Liver (tissue), 9 donors: ENCODE data around the gene SLC25A17. TPM values are rescaled to one million over a fixed set of nuclear protein-coding genes. Genes with fewer than 3 reads are reported as not detected.

Experiments
- DNase-seq: peaks from one replicate; pipeline ENCODE4 v3.0.0-alpha.2; 2017; ENCODE audit warnings: low spot score
- H3K27ac ChIP-seq, 2 donors: one replicate each; pipeline ENCODE4 v1.7.0; 2013; ENCODE audit warnings: inconsistent platforms in 2 of 2, low read length in 2 of 2, control low read depth in 1 of 2, low read depth in 1 of 2, mild to moderate bottlenecking in 1 of 2
- H3K27me3 ChIP-seq, 4 donors: one replicate each; pipeline versions ENCODE4 v1.6.1 to v1.7.0; 2013; ENCODE audit warnings: low read length in 3 of 4, inconsistent platforms in 1 of 4, mild to moderate bottlenecking in 1 of 4, moderate library complexity in 1 of 4; ENCODE audit not compliant: control insufficient read depth in 4 of 4, insufficient read depth in 4 of 4
- H3K36me3 ChIP-seq, 4 donors: one replicate each; pipeline versions ENCODE4 v1.6.1 to v1.7.0; 2013; ENCODE audit warnings: low read length in 3 of 4, mild to moderate bottlenecking in 3 of 4, low read depth in 1 of 4, moderate library complexity in 1 of 4; ENCODE audit not compliant: control insufficient read depth in 4 of 4, insufficient read depth in 3 of 4
- H3K4me1 ChIP-seq, 4 donors: one replicate each; pipeline versions ENCODE4 v1.6.1 to v1.7.0; 2013; ENCODE audit warnings: low read length in 3 of 4, mild to moderate bottlenecking in 3 of 4, moderate library complexity in 1 of 4; ENCODE audit not compliant: control insufficient read depth in 4 of 4, insufficient read depth in 4 of 4
- H3K4me3 ChIP-seq, 3 donors: one replicate each; pipeline versions ENCODE4 v1.6.1 to v1.7.0; 2013; ENCODE audit warnings: low read length in 3 of 3, control low read depth in 1 of 3, low read depth in 1 of 3, mild to moderate bottlenecking in 1 of 3
- H3K9ac ChIP-seq, 2 donors: one replicate each; pipeline ENCODE4 v1.7.0; 2013; ENCODE audit warnings: low read length in 2 of 2, mild to moderate bottlenecking in 2 of 2, moderate library complexity in 2 of 2, control low read depth in 1 of 2, low read depth in 1 of 2
- H3K9me3 ChIP-seq, 4 donors: one replicate each; pipeline versions ENCODE4 v1.6.1 to v1.7.0; 2013; ENCODE audit warnings: low read length in 3 of 4; ENCODE audit not compliant: control insufficient read depth in 4 of 4
- ATF3 ChIP-seq: IDR thresholded peaks from 2 replicates; pipeline ENCODE4 v1.6.1; 2016; ENCODE audit warnings: antibody characterized with exemption
- CTCF ChIP-seq: fragments of 150-350 bp; IDR thresholded peaks from 2 replicates; pipeline ENCODE4 v1.5.1; 2017; ENCODE audit warnings: improper control_type of control experiment, low read depth, low read length; ENCODE audit not compliant: missing input control
- EGR1 ChIP-seq, 2 donors: IDR thresholded peaks; 2 replicates each; pipeline ENCODE4 v1.6.1; 2016 to 2018; ENCODE audit warnings: antibody characterized with exemption in 2 of 2, low read depth in 2 of 2
- FOXA1 ChIP-seq: IDR thresholded peaks from 2 replicates; pipeline ENCODE4 v1.6.1; 2016; ENCODE audit warnings: antibody characterized with exemption
- FOXA2 ChIP-seq: IDR thresholded peaks from 2 replicates; pipeline ENCODE4 v1.6.1; 2016; ENCODE audit warnings: antibody characterized with exemption
- HNF4A ChIP-seq, 2 donors: conservative IDR thresholded peaks; 2 replicates each; pipeline ENCODE4 v1.6.1; 2016; ENCODE audit warnings: antibody characterized with exemption in 2 of 2, mild to moderate bottlenecking in 2 of 2
- HNF4G ChIP-seq: IDR thresholded peaks from 2 replicates; pipeline ENCODE4 v1.6.1; 2016; ENCODE audit warnings: antibody characterized with exemption
- JUND ChIP-seq, 2 donors: IDR thresholded peaks; 2 replicates each; pipeline ENCODE4 v1.6.1; 2016; ENCODE audit warnings: antibody characterized with exemption in 2 of 2
- MAX ChIP-seq: IDR thresholded peaks from 2 replicates; pipeline ENCODE4 v1.6.1; 2016; ENCODE audit warnings: antibody characterized with exemption
- NR2F2 ChIP-seq: IDR thresholded peaks from 2 replicates; pipeline ENCODE4 v1.6.1; 2016; ENCODE audit warnings: antibody characterized with exemption
- RAD21 ChIP-seq, 2 donors: IDR thresholded peaks; 2 replicates each; pipeline ENCODE4 v1.6.1; 2016; ENCODE audit warnings: antibody characterized with exemption in 2 of 2, mild to moderate bottlenecking in 2 of 2
- REST ChIP-seq: IDR thresholded peaks from 2 replicates; pipeline ENCODE4 v1.6.1; 2016; ENCODE audit warnings: antibody characterized with exemption, mild to moderate bottlenecking
- RXRA ChIP-seq, 2 donors: IDR thresholded peaks; 2 replicates each; pipeline ENCODE4 v1.6.1; 2017 to 2018; ENCODE audit warnings: antibody characterized with exemption in 2 of 2, mild to moderate bottlenecking in 1 of 2
- SP1 ChIP-seq: IDR thresholded peaks from 2 replicates; pipeline ENCODE4 v1.6.1; 2018; ENCODE audit warnings: antibody characterized with exemption, mild to moderate bottlenecking
- TAF1 ChIP-seq: conservative IDR thresholded peaks from 2 replicates; pipeline ENCODE4 v1.6.1; 2016; ENCODE audit warnings: antibody characterized with exemption, mild to moderate bottlenecking
- YY1 ChIP-seq: IDR thresholded peaks from 2 replicates; pipeline ENCODE4 v1.6.1; 2016; ENCODE audit warnings: antibody characterized with exemption, mild to moderate bottlenecking
- ZBTB33 ChIP-seq: IDR thresholded peaks from 2 replicates; pipeline ENCODE4 v1.6.1; 2016; ENCODE audit warnings: antibody characterized with exemption
- WGBS: extraction: QIAGEN DNeasy Blood & Tissue Kit; methylation state at CpG from one replicate; pipeline ENCODE4 v1.1.7; 2013; 5-methylcytosine and 5-hydroxymethylcytosine counted together
- polyA plus RNA-seq, 2 donors: library from polyadenylated mRNA; stranded (reverse) in 1 of 2; unstranded in 1 of 2; fragments of 200-250 nt in 1 of 2; fragments of >200 nt in 1 of 2; fragmentation: Nextera tagmentation in 1 of 2; extraction: Ambion mirVana in 1 of 2; gene quantifications; one replicate each; pipeline versions ENCODE4 v1.2.1 to v1.2.3, GENCODE V29; 2013 to 2015
- total RNA-seq, 2 donors: library from RNA; depleted of rRNA; stranded (reverse); fragments of >200 nt; gene quantifications; one replicate each; pipeline ENCODE4 v1.2.3, GENCODE V29; 2014
- donor health status: healthy.
- donor health status: healthy.
- donor health status: healthy.
- donor health status: healthy.
- donor health status: healthy.

Gene SLC25A17
- total and polyA plus RNA-seq, 4 donors = 7.3 to 17.5 (median 11.2) TPM

- Histone ChIP-seq H3K36me3 (no peaks in the 10 kb centered on the region), H3K9me3 (no peaks in the 10 kb centered on the region), H3K27me3 (no peaks in the 10 kb centered on the region), H3K4me1 (peaks cover 0 to 7% (median under 1%) of the 10 kb centered on the region in 4 donors), H3K9ac (no peak overlapping the region), H3K4me3 (no peak overlapping the region), H3K27ac (no peak overlapping the region)
- TF ChIP-seq JUND (IDR thresholded peaks at IDR 0.05) (no peak), SP1 (no peak), REST (no peak), HNF4A (conservative IDR thresholded peaks at IDR 0.05) (no peak), YY1 (no peak), TAF1 (no peak), FOXA2 (no peak), HNF4G (no peak), NR2F2 (no peak), RXRA (IDR thresholded peaks at IDR 0.05) (no peak), ATF3 (no peak), EGR1 (IDR thresholded peaks at IDR 0.05; ENCODE audit: low read depth in 2 of 2) (no peak), CTCF (no peak), RAD21 (IDR thresholded peaks at IDR 0.05) (no peak), ZBTB33 (no peak)
- 97% methylated on average over 4 of the region's 4 CpGs for WGBS
- no peak for DNase-seq
These were observed 85.2 kb downstream of the SLC25A17 start for GRCh38 chr22:40733919-40734318.

GRCh38 chr22:40732999-40733292 is 86.2 kb downstream of the SLC25A17 start:
- Histone ChIP-seq H3K9me3 (no peaks in the 10 kb centered on the region), H3K4me1 (peaks cover 0 to 7% (median under 1%) of the 10 kb centered on the region in 4 donors), H3K9ac (no peak overlapping the region), H3K36me3 (no peaks in the 10 kb centered on the region), H3K27me3 (no peaks in the 10 kb centered on the region), H3K27ac (no peak overlapping the region), H3K4me3 (no peak overlapping the region)
- DNase-seq = no peak
- WGBS = 50% methylated on average over 2 of the region's 2 CpGs
- TF ChIP-seq FOXA1 = no peak
- no peak for TF ChIP-seq MAX
- TF ChIP-seq RXRA (IDR thresholded peaks at IDR 0.05) = peak in 1 of 2 donors; percentile 1
- TF ChIP-seq REST = no peak
- TF ChIP-seq CTCF = no peak
